ENCODE data around the gene BTK. TPM values are rescaled to one million over a fixed set of nuclear protein-coding genes. Genes with fewer than 3 reads are reported as not detected.
A peak's percentile ranks its signal among the peaks of the same experiment; 100 is the strongest.

Gene BTK
- polyA plus RNA-seq, 1 experiment, result not detected

- CTCF ChIA-PET, result interaction anchor here (0.7 to 1.7 kb wide), 3 partner anchors 9 to 336 kb away, joined by 3 to 5 read pairs (median 4); no protein-coding TSS in a partner anchor
Observed at GRCh38 chrX:101417981-101418841, 32.2 kb upstream of the BTK start.

DNA sequence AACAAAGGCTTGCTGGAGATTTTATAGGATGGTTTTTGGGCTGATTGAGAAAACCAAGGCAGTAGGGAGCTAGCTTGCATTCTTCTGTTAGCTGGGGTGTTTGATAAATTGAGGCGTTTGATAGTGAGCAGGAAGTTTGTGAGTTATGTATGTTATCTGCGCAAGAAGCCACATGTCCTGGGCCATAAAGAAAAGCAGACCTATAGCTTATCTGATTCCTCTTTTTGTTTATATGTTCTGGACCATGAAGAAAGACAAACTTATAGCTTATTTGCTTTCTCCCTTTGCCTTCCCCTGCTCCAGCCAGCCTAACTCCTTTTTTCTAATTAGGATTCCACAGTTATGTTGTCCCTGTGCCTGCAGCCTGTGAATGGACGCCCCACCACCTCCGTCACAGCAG lies 31.2 kb upstream of the BTK start:
- ChIA-PET POLR2A (no interaction called here), CTCF (interaction anchor here (0.6 to 2.5 kb wide), 3 partner anchors 10 to 382 kb away, joined by 3 to 10 read pairs (median 4); no protein-coding TSS in a partner anchor)
- DNase-seq (ENCODE audit: low read depth, low spot score), result no peak
- Histone ChIP-seq H3K27me3 (ENCODE audit: control insufficient read depth, insufficient read depth, low read length) (no peaks in the 10 kb centered on the region), H3K4me3 (ENCODE audit: low read depth, low read length) (no peak overlapping the region), H3K27ac (ENCODE audit: low read depth, low read length) (no peak overlapping the region), H3K9me3 (ENCODE audit: control insufficient read depth, insufficient read depth, low read length) (no peaks in the 10 kb centered on the region)
- TF ChIP-seq CTCF (IDR thresholded peaks at IDR 0.05; ENCODE audit: low read depth, low read length), result no peak

More at GRCh38 chrX:101417981-101418841, 32.2 kb upstream of the BTK start:
- H3K27me3 ChIP-seq (ENCODE audit: control insufficient read depth, insufficient read depth, low read length), result no peaks in the 10 kb centered on the region
- H3K4me3 ChIP-seq (ENCODE audit: low read depth, low read length), result peak overlapping the region; percentile 52
- TF ChIP-seq CTCF (IDR thresholded peaks at IDR 0.05; ENCODE audit: low read depth, low read length), result no peak
- peak overlapping the region; percentile 52 for H3K27ac ChIP-seq (ENCODE audit: low read depth, low read length)
- H3K9me3 ChIP-seq (ENCODE audit: control insufficient read depth, insufficient read depth, low read length), result no peaks in the 10 kb centered on the region
- POLR2A ChIA-PET, result interaction anchor here (0.6 to 0.8 kb wide), 2 partner anchors 8 to 10 kb away, joined by 3 to 14 read pairs; no protein-coding TSS in a partner anchor
- no peak for DNase-seq (ENCODE audit: low read depth, low spot score)

DNA sequence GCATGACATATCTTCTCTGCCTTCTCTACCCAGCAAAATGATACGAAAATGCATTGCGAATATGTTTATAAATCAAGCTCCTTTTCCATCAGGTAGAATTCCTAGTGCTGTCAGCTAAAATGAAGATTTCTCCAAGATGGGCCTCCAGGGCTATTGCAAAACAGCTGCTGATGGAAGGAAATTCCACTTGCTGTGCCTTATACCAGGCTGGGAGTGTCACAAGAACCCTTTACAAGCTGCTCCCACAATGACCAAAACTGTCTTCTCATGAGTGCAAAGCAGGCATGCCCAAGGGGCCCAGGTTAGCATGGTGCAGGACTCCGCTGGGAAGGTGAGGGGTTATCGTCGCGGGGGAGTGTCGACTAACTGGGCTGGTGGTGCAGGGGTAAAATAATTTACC lies 30.7 kb upstream of the BTK start:
- CTCF ChIA-PET, result interaction anchor here (0.6 to 2.5 kb wide), 4 partner anchors 10 to 382 kb away, joined by 3 to 10 read pairs (median 4); no protein-coding TSS in a partner anchor
- DNase-seq (ENCODE audit: low read depth, low spot score), result no peak
- POLR2A ChIA-PET, result no interaction called here

DNA sequence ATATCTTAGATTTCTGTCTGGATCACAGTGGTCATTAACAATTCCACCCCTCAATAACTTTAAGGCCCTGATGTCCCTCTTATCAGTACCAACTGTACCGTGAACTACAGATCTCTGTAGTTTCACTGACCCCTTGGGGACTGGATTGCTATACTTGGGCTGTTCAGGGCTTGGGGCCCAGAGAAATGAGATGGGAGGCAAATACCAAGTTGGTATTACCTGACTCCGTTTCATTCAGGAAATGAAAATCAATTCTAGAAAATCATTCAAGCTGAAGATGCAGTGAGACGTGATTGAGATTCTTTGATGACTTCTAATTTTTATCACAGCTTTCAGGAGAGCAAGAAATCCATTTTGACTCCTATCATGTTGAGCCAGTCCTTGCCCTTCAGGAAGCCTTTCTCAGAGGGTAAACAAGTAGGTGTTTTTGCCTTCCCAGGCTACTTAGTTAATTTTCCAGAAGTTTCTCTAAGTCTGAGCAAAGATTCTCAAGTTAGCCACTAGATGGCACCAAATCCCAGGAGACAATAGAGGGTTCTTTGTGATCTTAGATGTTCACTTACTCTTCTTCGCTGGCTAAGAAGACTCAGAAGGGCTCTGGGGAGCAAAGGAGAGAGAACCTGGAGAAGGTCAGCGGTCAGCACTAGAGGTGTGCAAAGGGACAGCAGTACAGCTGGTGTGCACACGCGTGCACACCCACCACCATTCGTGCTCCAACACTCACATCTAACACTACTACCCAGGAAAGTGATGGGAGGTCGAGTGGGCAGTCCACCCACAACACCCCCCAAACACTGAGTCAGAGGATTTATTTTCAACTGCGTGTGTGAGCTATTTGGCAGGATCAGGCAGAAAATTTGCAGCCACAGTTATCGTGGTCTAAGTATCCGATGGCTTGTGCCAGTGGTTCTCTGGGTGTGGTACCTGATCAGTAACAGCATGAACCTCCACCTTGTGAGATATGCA lies 29.5 kb upstream of the BTK start:
- peak; percentile 74 for TF ChIP-seq CTCF (IDR thresholded peaks at IDR 0.05; ENCODE audit: low read depth, low read length)
- Histone ChIP-seq H3K4me3 (ENCODE audit: low read depth, low read length) (no peak overlapping the region), H3K27ac (ENCODE audit: low read depth, low read length) (peak overlapping the region; percentile 2), H3K27me3 (ENCODE audit: control insufficient read depth, insufficient read depth, low read length) (no peaks in the 10 kb centered on the region), H3K9me3 (ENCODE audit: control insufficient read depth, insufficient read depth, low read length) (no peaks in the 10 kb centered on the region)
- POLR2A ChIA-PET, result interaction anchor here (1.4 kb wide), 1 partner anchor 70 kb away, joined by 3 read pairs; the partner anchor contains the start of gene ARMCX4
- CTCF ChIA-PET, result interaction anchor here (0.5 to 2.5 kb wide), 10 partner anchors 12 to 344 kb away, joined by 3 to 10 read pairs (median 4); partner anchors contain the start of gene RPL36A
- peak; percentile 63 for DNase-seq (ENCODE audit: low read depth, low spot score)

More for the DNA sequence above, 30.7 kb upstream of the BTK start:
- Histone ChIP-seq H3K27me3 (ENCODE audit: control insufficient read depth, insufficient read depth, low read length) (no peaks in the 10 kb centered on the region), H3K9me3 (ENCODE audit: control insufficient read depth, insufficient read depth, low read length) (no peaks in the 10 kb centered on the region), H3K4me3 (ENCODE audit: low read depth, low read length) (no peak overlapping the region), H3K27ac (ENCODE audit: low read depth, low read length) (no peak overlapping the region)
- TF ChIP-seq CTCF (IDR thresholded peaks at IDR 0.05; ENCODE audit: low read depth, low read length), result no peak
